Hippocampal formation (tissue), 2 donors: ENCODE data around the gene TIAM2.
"Not testable (repeated sequence)": the region's sequence is repeated elsewhere in the genome, so short reads cannot be mapped to it uniquely, and the experiment has no call there.

Experiments
- DNase-seq, 2 donors: peaks; one replicate each; lab custom pipeline; 2025; lab: John Stamatoyannopoulos, UW

The TIAM2 gene

GRCh38 chr6:155170519-155170918 lies 175.4 kb downstream of the TIAM2 start:
- DNase-seq: no peak

GRCh38 chr6:155171109-155171746 lies 176.1 kb downstream of the TIAM2 start:
- peak; percentile 5 to 47 for DNase-seq

- DNase-seq: peak; percentile 16 to 27
These were observed 176.8 kb downstream of the TIAM2 start for GRCh38 chr6:155171747-155172449.

- no peak for DNase-seq
These were observed 178.4 kb downstream of the TIAM2 start for GRCh38 chr6:155173488-155173887.

- DNase-seq: peak; percentile 51 to 79
These were observed 179.6 kb downstream of the TIAM2 start for GRCh38 chr6:155174576-155175211.

- peak in 1 of 2 donors; percentile 49 for DNase-seq
These were observed 182.3 kb downstream of the TIAM2 start for GRCh38 chr6:155177363-155177961.

- no peak for DNase-seq
These were observed 186.4 kb downstream of the TIAM2 start for GRCh38 chr6:155181498-155181897.

GRCh38 chr6:155182103-155182502 lies 187.0 kb downstream of the TIAM2 start:
- DNase-seq: no peak

GRCh38 chr6:155183095-155183494 lies 188.0 kb downstream of the TIAM2 start:
- no peak for DNase-seq

- not testable (repeated sequence) for DNase-seq
These were observed 189.9 kb downstream of the TIAM2 start for GRCh38 chr6:155185041-155185440.

GRCh38 chr6:155185544-155185943 lies 190.4 kb downstream of the TIAM2 start:
- DNase-seq: no peak

GRCh38 chr6:155186052-155186658 lies 191.0 kb downstream of the TIAM2 start:
- no peak for DNase-seq

- DNase-seq: no peak
These were observed 192.0 kb downstream of the TIAM2 start for GRCh38 chr6:155187106-155187505.

GRCh38 chr6:155187994-155188706 lies 193.0 kb downstream of the TIAM2 start:
- no peak for DNase-seq

GRCh38 chr6:155188707-155189496 lies 193.8 kb downstream of the TIAM2 start:
- DNase-seq: no peak

- DNase-seq: no peak
These were observed 195.6 kb downstream of the TIAM2 start for GRCh38 chr6:155190677-155191076.

GRCh38 chr6:155193526-155193925 lies 198.4 kb downstream of the TIAM2 start:
- DNase-seq: no peak

GRCh38 chr6:155194399-155194798 lies 199.3 kb downstream of the TIAM2 start:
- no peak for DNase-seq

- DNase-seq: no peak
These were observed 200.8 kb downstream of the TIAM2 start for GRCh38 chr6:155195903-155196302.

GRCh38 chr6:155196911-155197310 lies 201.8 kb downstream of the TIAM2 start:
- no peak for DNase-seq

GRCh38 chr6:155197932-155198331 lies 202.8 kb downstream of the TIAM2 start:
- DNase-seq: no peak
